ENCODE results near the gene TWNK.

DNA sequence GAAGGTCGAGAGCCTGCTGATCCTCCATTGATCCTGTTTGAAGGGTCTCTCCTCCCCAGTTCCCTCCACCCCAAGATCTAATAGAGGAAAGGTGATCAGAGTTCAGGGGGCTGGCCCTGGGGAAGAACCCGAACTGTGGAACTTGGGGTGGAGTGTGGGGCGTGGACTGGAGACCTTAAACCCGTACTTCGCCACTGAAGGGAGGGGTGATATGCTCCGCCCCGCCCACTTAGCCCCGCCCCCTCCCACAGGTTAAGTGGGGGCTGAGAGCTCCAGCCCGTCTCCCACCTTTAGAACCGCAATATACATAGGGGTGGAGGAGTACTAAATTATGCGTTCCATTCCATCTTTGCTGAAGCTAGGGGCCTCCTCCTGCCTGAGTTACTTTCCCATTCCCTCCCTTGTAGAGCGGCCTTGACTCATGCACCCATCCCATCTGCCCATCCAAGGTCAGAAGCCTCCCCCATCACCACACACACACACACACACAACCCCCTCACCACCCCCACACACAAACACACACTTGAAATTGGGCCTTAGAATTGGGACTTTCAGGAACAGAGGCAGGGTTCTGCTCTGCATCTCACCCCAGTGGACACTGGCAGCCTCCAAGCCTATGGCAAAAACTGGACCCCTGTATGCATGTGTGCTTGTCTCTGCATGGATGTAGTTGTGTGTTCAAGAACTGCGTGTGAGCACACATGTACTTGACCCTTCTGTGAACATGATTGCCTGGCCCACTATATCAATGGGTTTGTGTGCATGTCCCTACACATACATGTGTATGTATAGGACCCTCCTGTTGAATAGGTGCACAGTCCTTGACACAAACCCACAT is 17.0 kb upstream of the TWNK start:
- no peak for TF ChIP-seq ZNF274 (IDR thresholded peaks at IDR 0.05; ENCODE audit: low read depth, low read length)
- no peak for TF ChIP-seq SUZ12 (IDR thresholded peaks at IDR 0.05; ENCODE audit: extremely low read depth, insufficient read depth, insufficient read length)
- no peak for TF ChIP-seq YY1 (IDR thresholded peaks at IDR 0.05; ENCODE audit: insufficient read depth, insufficient read length)
